Left lung (tissue), 10 donors: ENCODE measurements around the gene ZMYND8. TPM values are rescaled to one million over a fixed set of nuclear protein-coding genes. Genes with fewer than 3 reads are reported as not detected.
"Not testable (repeated sequence)": the region's sequence is repeated elsewhere in the genome, so short reads cannot be mapped to it uniquely, and the experiment has no call there.

Experiments used
- ATAC-seq: fragments of 200-7000 bp; cut with Tn5 transposase; one replicate; pipeline ENCODE4 v1.9.1; 2020; ENCODE audit warnings: moderate library complexity
- DNase-seq, 4 donors: peaks; one replicate each; pipeline ENCODE4 v3.0.0-alpha.2; 2013 to 2020
- H3K27ac ChIP-seq, 2 donors: fragments of 200-600 bp; sonication (generic) in 1 of 2; one replicate each; pipeline versions ENCODE4 v1.5.0 to v1.8.0; 2020 to 2021
- H3K27me3 ChIP-seq, 2 donors: fragments of 200-600 bp; sonication (generic) in 1 of 2; one replicate each; pipeline versions ENCODE4 v1.5.0 to v1.8.0; 2020 to 2021
- H3K36me3 ChIP-seq, 2 donors: fragments of 200-600 bp; sonication (generic) in 1 of 2; one replicate each; pipeline versions ENCODE4 v1.5.0 to v1.8.0; 2020 to 2021
- H3K4me1 ChIP-seq, 2 donors: fragments of 200-600 bp; one replicate each; pipeline ENCODE4 v1.8.0; 2021
- H3K4me3 ChIP-seq, 2 donors: fragments of 200-600 bp; sonication (generic) in 1 of 2; one replicate each; pipeline versions ENCODE4 v1.5.0 to v1.8.0; 2020 to 2021; ENCODE audit warnings: mild to moderate bottlenecking in 1 of 2
- H3K9me3 ChIP-seq, 2 donors: fragments of 200-600 bp; sonication (generic) in 1 of 2; one replicate each; pipeline versions ENCODE4 v1.5.0 to v1.8.0; 2020 to 2021
- intact Hi-C, 2 donors: fragments of 100-400 bp; cut with DNase I; formaldehyde crosslinking; loops; one replicate each; pipeline versions ENCODE4 v1.11.2 to v1.14.2; 2022
- polyA plus RNA-seq, 6 donors: library from polyadenylated mRNA; unstranded; fragments of 120-200 nt; gene quantifications; one replicate each; pipeline ENCODE4 v1.2.1, GENCODE V29; 2013; ENCODE audit not compliant: insufficient read length in 6 of 6
- total RNA-seq, 2 donors: library from RNA; stranded (reverse); fragmentation: NEBNext Ultra II Directional; extraction: Animal tissue kit (Norgen Biotek cat#: 25700); gene quantifications; one replicate each; pipeline ENCODE4 v1.2.1, GENCODE V29; 2021
- TF ChIP-seq, protein P1 (sequence below), 2 donors: fragments of 200-600 bp; sonication (generic) in 1 of 2; IDR thresholded peaks; one replicate each; pipeline versions ENCODE4 v1.5.0 to v1.8.0; 2021; ENCODE audit warnings: antibody characterized with exemption in 2 of 2
- donor health status: DM: no; HTN: yes; CAD: no.
- donor health status: DM: no; HTN: no; CAD: no.

Gene ZMYND8
- total and polyA plus RNA-seq, 8 donors, result 38.9 to 50.8 (median 42.4) TPM

DNA sequence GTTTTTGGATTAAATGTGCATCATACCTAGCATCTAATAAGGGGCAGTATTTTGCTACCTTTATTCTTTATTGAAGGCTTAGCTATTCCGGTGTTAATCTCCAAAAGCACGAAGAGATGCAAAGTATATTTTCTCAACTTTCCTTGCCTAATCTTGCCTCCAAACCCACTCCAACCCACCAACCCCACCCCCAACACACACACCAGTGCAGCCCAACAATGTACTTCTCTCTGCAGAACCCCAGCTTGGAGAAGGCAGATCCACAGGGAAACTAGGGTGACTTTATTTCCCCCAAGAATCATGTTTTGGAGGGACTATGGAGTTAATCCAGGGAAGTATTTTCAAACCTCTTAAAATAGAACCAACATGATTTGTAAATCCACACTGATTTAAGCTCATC, 73.6 kb downstream of the ZMYND8 start:
- H3K27me3 ChIP-seq, result no peaks in the 10 kb centered on the region
- H3K36me3 ChIP-seq, result peaks cover 0 to 96% of the 10 kb centered on the region in 2 donors
- no peaks in the 10 kb centered on the region for H3K9me3 ChIP-seq
- ATAC-seq, result no peak
- TF ChIP-seq, protein P1, sequence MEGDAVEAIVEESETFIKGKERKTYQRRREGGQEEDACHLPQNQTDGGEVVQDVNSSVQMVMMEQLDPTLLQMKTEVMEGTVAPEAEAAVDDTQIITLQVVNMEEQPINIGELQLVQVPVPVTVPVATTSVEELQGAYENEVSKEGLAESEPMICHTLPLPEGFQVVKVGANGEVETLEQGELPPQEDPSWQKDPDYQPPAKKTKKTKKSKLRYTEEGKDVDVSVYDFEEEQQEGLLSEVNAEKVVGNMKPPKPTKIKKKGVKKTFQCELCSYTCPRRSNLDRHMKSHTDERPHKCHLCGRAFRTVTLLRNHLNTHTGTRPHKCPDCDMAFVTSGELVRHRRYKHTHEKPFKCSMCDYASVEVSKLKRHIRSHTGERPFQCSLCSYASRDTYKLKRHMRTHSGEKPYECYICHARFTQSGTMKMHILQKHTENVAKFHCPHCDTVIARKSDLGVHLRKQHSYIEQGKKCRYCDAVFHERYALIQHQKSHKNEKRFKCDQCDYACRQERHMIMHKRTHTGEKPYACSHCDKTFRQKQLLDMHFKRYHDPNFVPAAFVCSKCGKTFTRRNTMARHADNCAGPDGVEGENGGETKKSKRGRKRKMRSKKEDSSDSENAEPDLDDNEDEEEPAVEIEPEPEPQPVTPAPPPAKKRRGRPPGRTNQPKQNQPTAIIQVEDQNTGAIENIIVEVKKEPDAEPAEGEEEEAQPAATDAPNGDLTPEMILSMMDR (IDR thresholded peaks at IDR 0.05), result no peak
- no peak overlapping the region for H3K4me3 ChIP-seq
- H3K27ac ChIP-seq, result no peak overlapping the region
- H3K4me1 ChIP-seq, result no peaks in the 10 kb centered on the region
- no peak for DNase-seq
- intact Hi-C loops, result no loop called here

DNA sequence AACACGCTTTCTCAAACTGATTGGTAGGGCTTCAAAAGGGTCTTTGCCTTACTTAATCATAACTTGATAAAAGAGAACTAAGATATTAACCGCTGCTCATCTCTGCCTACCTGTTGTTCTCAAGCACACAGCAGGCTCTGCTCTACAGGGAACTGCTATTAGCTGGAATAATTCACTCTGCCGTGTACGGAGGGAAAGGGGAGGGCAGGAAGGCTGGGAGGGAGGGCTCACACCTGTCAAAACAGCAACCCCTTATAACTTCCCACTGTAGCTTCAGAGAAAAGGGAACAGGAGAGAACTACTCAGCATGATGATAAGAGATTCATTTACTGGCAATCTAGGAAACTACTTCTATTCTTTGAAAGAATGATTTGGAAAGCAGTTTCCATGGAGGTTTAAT, 75.1 kb downstream of the ZMYND8 start:
- intact Hi-C loops, result no loop called here
- Histone ChIP-seq H3K9me3 (no peaks in the 10 kb centered on the region), H3K27me3 (no peaks in the 10 kb centered on the region), H3K36me3 (peaks cover 0 to 88% of the 10 kb centered on the region in 2 donors), H3K27ac (no peak overlapping the region), H3K4me1 (peaks cover 0 to under 1% of the 10 kb centered on the region in 2 donors), H3K4me3 (no peak overlapping the region)
- TF ChIP-seq, protein P1 (IDR thresholded peaks at IDR 0.05), result no peak
- ATAC-seq, result no peak
- DNase-seq, result no peak

DNA sequence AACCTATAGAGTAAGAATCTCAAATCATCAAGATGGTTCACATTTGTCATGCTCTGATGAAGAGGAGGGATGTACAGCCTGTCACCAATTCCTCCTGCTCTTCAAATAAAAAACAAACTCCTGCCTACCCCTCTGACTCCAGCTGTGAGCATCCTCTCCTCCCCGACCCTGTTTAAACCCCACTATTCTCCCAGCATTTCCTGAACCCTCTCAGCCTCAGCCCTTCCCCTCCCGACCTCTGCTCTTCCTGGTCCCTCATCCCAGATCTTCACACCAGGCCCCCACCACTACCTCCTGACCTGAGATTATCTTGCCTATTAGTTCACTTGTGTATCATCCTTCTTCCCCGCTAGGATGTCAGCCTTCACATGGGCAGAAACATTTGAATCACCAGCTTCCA, 75.8 kb downstream of the ZMYND8 start:
- ATAC-seq, result no peak
- Histone ChIP-seq H3K27me3 (no peaks in the 10 kb centered on the region), H3K4me1 (peaks cover 0 to 8% of the 10 kb centered on the region in 2 donors), H3K4me3 (no peak overlapping the region), H3K9me3 (no peaks in the 10 kb centered on the region), H3K36me3 (peaks cover 0 to 88% of the 10 kb centered on the region in 2 donors), H3K27ac (no peak overlapping the region)
- intact Hi-C loops, result no loop called here
- no peak for DNase-seq
- TF ChIP-seq, protein P1 (IDR thresholded peaks at IDR 0.05), result no peak

DNA sequence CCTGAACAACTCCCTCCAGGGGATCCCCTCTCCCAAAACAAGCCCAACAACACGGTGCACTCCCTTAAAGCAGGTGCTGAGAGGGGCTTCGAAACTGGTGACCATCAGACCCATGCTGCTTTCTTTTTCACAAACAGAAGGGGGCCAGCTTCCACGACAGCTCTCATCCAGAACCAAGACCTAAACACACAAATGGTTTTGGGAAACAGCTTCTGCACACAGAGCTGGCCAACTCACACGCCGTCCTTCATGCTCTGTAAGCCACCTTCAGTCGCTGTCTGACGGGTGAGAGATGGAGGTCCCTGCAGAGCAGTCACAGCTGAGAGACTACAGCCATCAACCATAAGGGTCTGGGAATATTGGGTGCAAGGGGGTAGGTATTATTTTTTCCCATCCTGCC, 76.3 kb downstream of the ZMYND8 start:
- Histone ChIP-seq H3K27ac (no peak overlapping the region), H3K9me3 (no peaks in the 10 kb centered on the region), H3K4me3 (no peak overlapping the region), H3K4me1 (peaks cover 1 to 12% of the 10 kb centered on the region in 2 donors), H3K36me3 (peaks cover 0 to 88% of the 10 kb centered on the region in 2 donors), H3K27me3 (no peaks in the 10 kb centered on the region)
- ATAC-seq (no peak), DNase-seq (no peak)
- intact Hi-C loops, result no loop called here
- TF ChIP-seq, protein P1 (IDR thresholded peaks at IDR 0.05), result no peak

DNA sequence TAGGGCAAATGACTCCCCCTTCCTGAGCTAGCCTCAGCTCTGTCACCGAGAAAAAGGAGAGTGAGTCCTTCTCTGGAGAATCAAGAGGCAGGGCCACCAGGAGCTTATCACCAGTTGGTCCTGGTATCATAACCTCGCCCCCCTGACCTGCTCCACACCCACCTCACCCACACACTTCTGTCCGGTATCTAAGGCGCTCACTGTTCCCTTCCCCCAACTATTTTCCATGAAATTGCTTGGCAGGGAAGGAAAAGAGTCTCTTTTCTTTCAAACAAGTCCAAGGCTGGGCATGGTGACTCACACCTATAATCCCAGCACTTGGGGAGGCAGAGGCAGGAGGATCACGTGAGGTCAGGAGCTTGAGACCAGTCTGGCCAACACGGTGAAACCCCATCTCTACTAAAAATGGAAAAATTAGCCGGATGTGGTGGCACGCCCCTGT, 77.6 kb downstream of the ZMYND8 start:
- H3K27me3 ChIP-seq, result no peaks in the 10 kb centered on the region
- no peaks in the 10 kb centered on the region for H3K9me3 ChIP-seq
- DNase-seq (no peak), ATAC-seq (no peak)
- TF ChIP-seq, protein P1 (IDR thresholded peaks at IDR 0.05), result no peak
- H3K4me3 ChIP-seq, result no peak overlapping the region
- peaks cover 14 to 25% of the 10 kb centered on the region in 2 donors for H3K4me1 ChIP-seq
- no peak overlapping the region for H3K27ac ChIP-seq
- intact Hi-C loops, result loop anchor here in 1 of 2 donors (10.0 kb wide), 1 partner anchor 106 kb away; no protein-coding TSS in a partner anchor
- H3K36me3 ChIP-seq, result peaks cover 0 to 78% of the 10 kb centered on the region in 2 donors

DNA sequence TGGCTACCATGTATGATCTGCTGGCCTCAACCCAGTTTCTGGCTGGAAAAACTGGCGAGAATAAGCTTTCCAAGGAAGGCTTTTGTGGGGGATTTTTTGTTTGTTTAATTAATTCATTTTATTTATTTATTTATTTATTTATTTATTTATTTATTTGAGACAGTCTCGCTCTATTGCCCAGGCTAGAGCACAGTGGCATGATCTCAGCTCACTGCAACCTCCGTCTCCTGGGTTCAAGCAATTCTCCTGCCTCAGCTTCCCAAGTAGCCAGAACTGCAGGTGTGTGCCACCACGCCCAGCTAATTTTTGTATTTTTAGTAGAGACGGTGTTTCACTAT, 79.0 kb downstream of the ZMYND8 start:
- H3K9me3 ChIP-seq, H3K27ac ChIP-seq, ATAC-seq, H3K4me3 ChIP-seq, H3K27me3 ChIP-seq, DNase-seq: not testable (repeated sequence)
- intact Hi-C loops, result loop anchor here in 1 of 2 donors (10.0 kb wide), 1 partner anchor 107 kb away; no protein-coding TSS in a partner anchor
- H3K36me3 ChIP-seq, result peaks cover 0 to 64% of the 10 kb centered on the region in 2 donors
- peaks cover 15 to 38% of the 10 kb centered on the region in 2 donors for H3K4me1 ChIP-seq
